Astrocyte (in vitro differentiated cells and primary cell): ENCODE measurements around the gene CIDEA.

Source experiments
- EZH2 ChIP-seq: IDR thresholded peaks from 2 replicates; pipeline ENCODE4 v1.6.1; 2012; ENCODE audit warnings: mild to moderate bottlenecking, low read length, inconsistent platforms; ENCODE audit not compliant: insufficient read depth
- TF ChIP-seq, protein P1 (sequence below): IDR thresholded peaks from 2 replicates; pipeline ENCODE4 v1.5.1; 2011; ENCODE audit warnings: low read depth, mild to moderate bottlenecking, inconsistent platforms, low read length, moderate library complexity; ENCODE audit not compliant: insufficient read depth

- TF ChIP-seq, protein P1, sequence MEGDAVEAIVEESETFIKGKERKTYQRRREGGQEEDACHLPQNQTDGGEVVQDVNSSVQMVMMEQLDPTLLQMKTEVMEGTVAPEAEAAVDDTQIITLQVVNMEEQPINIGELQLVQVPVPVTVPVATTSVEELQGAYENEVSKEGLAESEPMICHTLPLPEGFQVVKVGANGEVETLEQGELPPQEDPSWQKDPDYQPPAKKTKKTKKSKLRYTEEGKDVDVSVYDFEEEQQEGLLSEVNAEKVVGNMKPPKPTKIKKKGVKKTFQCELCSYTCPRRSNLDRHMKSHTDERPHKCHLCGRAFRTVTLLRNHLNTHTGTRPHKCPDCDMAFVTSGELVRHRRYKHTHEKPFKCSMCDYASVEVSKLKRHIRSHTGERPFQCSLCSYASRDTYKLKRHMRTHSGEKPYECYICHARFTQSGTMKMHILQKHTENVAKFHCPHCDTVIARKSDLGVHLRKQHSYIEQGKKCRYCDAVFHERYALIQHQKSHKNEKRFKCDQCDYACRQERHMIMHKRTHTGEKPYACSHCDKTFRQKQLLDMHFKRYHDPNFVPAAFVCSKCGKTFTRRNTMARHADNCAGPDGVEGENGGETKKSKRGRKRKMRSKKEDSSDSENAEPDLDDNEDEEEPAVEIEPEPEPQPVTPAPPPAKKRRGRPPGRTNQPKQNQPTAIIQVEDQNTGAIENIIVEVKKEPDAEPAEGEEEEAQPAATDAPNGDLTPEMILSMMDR: no peak
- TF ChIP-seq EZH2: no peak
These were observed 41.9 kb downstream of the CIDEA start for GRCh38 chr18:12296087-12296403.
